H9 (cell line): ENCODE results near the gene MAML3. TPM values are rescaled to one million over a fixed set of nuclear protein-coding genes. Genes with fewer than 3 reads are reported as not detected.

Source experiments
- DNase-seq: peaks from one replicate; pipeline ENCODE4 v3.0.0-alpha.2; 2017
- H2AFZ ChIP-seq: one replicate; pipeline ENCODE4 v1.6.1; 2013; ENCODE audit warnings: mild to moderate bottlenecking, low read length, control low read depth, moderate library complexity
- H2AK5ac ChIP-seq: 2 replicates; pipeline ENCODE4 v1.6.1; 2013; ENCODE audit warnings: low read length, control low read depth, mixed read lengths; ENCODE audit not compliant: insufficient read length
- H2BK120ac ChIP-seq: one replicate; pipeline ENCODE4 v1.6.1; 2013; ENCODE audit warnings: low read depth, mild to moderate bottlenecking, low read length, control low read depth, inconsistent platforms; ENCODE audit not compliant: poor library complexity, severe bottlenecking
- H2BK12ac ChIP-seq: 2 replicates; pipeline ENCODE4 v1.6.1; 2013; ENCODE audit warnings: low read length, control low read depth, mixed read lengths, low read depth; ENCODE audit not compliant: insufficient read length
- H2BK15ac ChIP-seq: 2 replicates; pipeline ENCODE4 v1.6.1; 2013; ENCODE audit warnings: low read depth, low read length, control low read depth
- H2BK20ac ChIP-seq: one replicate; pipeline ENCODE4 v1.6.1; 2013; ENCODE audit warnings: low read depth, mild to moderate bottlenecking, low read length, control low read depth, inconsistent platforms; ENCODE audit not compliant: poor library complexity, severe bottlenecking
- H2BK5ac ChIP-seq: 2 replicates; pipeline ENCODE4 v1.6.1; 2013; ENCODE audit warnings: low read length, control low read depth, mixed read lengths; ENCODE audit not compliant: insufficient read length
- H3K14ac ChIP-seq: 2 replicates; pipeline ENCODE4 v1.6.1; 2013; ENCODE audit warnings: low read length, control low read depth; ENCODE audit not compliant: insufficient read depth
- H3K18ac ChIP-seq: 2 replicates; pipeline ENCODE4 v1.6.1; 2013; ENCODE audit warnings: low read depth, mild to moderate bottlenecking, mixed read lengths, low read length, control low read depth; ENCODE audit not compliant: insufficient read length
- H3K23ac ChIP-seq: 2 replicates; pipeline ENCODE4 v1.6.1; 2013; ENCODE audit warnings: low read length, control low read depth, mixed read lengths, low read depth; ENCODE audit not compliant: insufficient read length
- H3K23me2 ChIP-seq: 2 replicates; pipeline ENCODE4 v1.6.1; 2013; ENCODE audit warnings: low read depth, mild to moderate bottlenecking, mixed read lengths, low read length, control low read depth; ENCODE audit not compliant: insufficient read length, poor library complexity, severe bottlenecking
- H3K27ac ChIP-seq: 2 replicates; pipeline ENCODE4 v1.5.1; 2013; ENCODE audit warnings: low read length, control low read depth, mixed read lengths, low read depth; ENCODE audit not compliant: insufficient read length
- H3K27me3 ChIP-seq: 2 replicates; pipeline ENCODE4 v1.6.1; 2013; ENCODE audit warnings: low read length, control low read depth, inconsistent platforms; ENCODE audit not compliant: insufficient read depth
- H3K4ac ChIP-seq: 2 replicates; pipeline ENCODE4 v1.6.1; 2013; ENCODE audit warnings: low read depth, mild to moderate bottlenecking, control low read depth, inconsistent platforms, low read length, moderate library complexity
- H3K4me1 ChIP-seq: 2 replicates; pipeline ENCODE4 v1.6.1; 2013; ENCODE audit warnings: low read length, control low read depth, inconsistent platforms; ENCODE audit not compliant: insufficient read depth
- H3K4me2 ChIP-seq: 2 replicates; pipeline ENCODE4 v1.6.1; 2013; ENCODE audit warnings: low read length, control low read depth, mixed read lengths; ENCODE audit not compliant: insufficient read length, insufficient read depth
- H3K56ac ChIP-seq: 2 replicates; pipeline ENCODE4 v1.6.1; 2013; ENCODE audit warnings: low read depth, mild to moderate bottlenecking, mixed read lengths, low read length, control low read depth; ENCODE audit not compliant: insufficient read length
- H3K79me1 ChIP-seq: 2 replicates; pipeline ENCODE4 v1.6.1; 2013; ENCODE audit warnings: low read depth, mild to moderate bottlenecking, moderate library complexity, low read length, control low read depth, inconsistent platforms; ENCODE audit not compliant: insufficient read depth, poor library complexity, severe bottlenecking
- H3K79me2 ChIP-seq: 2 replicates; pipeline ENCODE4 v1.6.1; 2013; ENCODE audit warnings: low read length, control low read depth, inconsistent platforms; ENCODE audit not compliant: insufficient read depth
- H3K9ac ChIP-seq: 2 replicates; pipeline ENCODE4 v1.6.1; 2013; ENCODE audit warnings: low read length, control low read depth, mixed read lengths; ENCODE audit not compliant: insufficient read length; ENCODE audit errors: extremely low read depth
- H3K9me3 ChIP-seq: one replicate; pipeline ENCODE4 v1.6.1; 2013; ENCODE audit warnings: low read depth, low read length, inconsistent platforms; ENCODE audit not compliant: control insufficient read depth
- H3T11ph ChIP-seq: one replicate; pipeline ENCODE4 v1.6.1; 2013; ENCODE audit warnings: mild to moderate bottlenecking, low read length, control low read depth, inconsistent platforms
- H4K20me1 ChIP-seq: one replicate; pipeline ENCODE4 v1.6.1; 2013; ENCODE audit not compliant: control insufficient read depth, insufficient read length, insufficient read depth
- H4K5ac ChIP-seq: 2 replicates; pipeline ENCODE4 v1.6.1; 2013; ENCODE audit warnings: low read depth, mild to moderate bottlenecking, mixed read lengths, low read length, control low read depth; ENCODE audit not compliant: insufficient read length
- H4K8ac ChIP-seq: replicated peaks from 2 replicates; pipeline ENCODE4 v1.6.1; 2013; ENCODE audit warnings: low read length, control low read depth, mixed read lengths, low read depth; ENCODE audit not compliant: insufficient read length
- H4K91ac ChIP-seq: 2 replicates; pipeline ENCODE4 v1.6.1; 2013; ENCODE audit warnings: low read depth, mild to moderate bottlenecking, moderate library complexity, mixed read lengths, low read length, control low read depth; ENCODE audit not compliant: insufficient read length
- H3K27ac Mint-ChIP-seq, 3 experiments: 2 replicates in 2 of 3; 3 replicates in 1 of 3; pipeline ENCODE4 v1.8.0; 2020 to 2021; ENCODE audit warnings: mixed read lengths in 3 of 3, mild to moderate bottlenecking in 1 of 3, moderate library complexity in 1 of 3
- H3K27me3 Mint-ChIP-seq: 2 replicates; pipeline ENCODE4 v1.8.0; 2021; ENCODE audit warnings: low read depth, mild to moderate bottlenecking, moderate library complexity, mixed read lengths
- H3K36me3 Mint-ChIP-seq, 3 experiments: 2 replicates in 2 of 3; 3 replicates in 1 of 3; pipeline ENCODE4 v1.8.0; 2020 to 2021; ENCODE audit warnings: low read depth in 3 of 3, mixed read lengths in 3 of 3; ENCODE audit not compliant: insufficient read depth in 1 of 3
- H3K4me1 Mint-ChIP-seq, 2 experiments: 2 replicates each; pipeline ENCODE4 v1.8.0; 2020; ENCODE audit warnings: mixed read lengths in 2 of 2
- H3K4me3 Mint-ChIP-seq, 2 experiments: 2 replicates in 1 of 2; 3 replicates in 1 of 2; pipeline ENCODE4 v1.8.0; 2020 to 2021; ENCODE audit warnings: mild to moderate bottlenecking in 2 of 2, mixed read lengths in 2 of 2, moderate library complexity in 1 of 2
- H3K9me3 Mint-ChIP-seq, 2 experiments: 2 replicates in 1 of 2; 3 replicates in 1 of 2; pipeline ENCODE4 v1.8.0; 2020; ENCODE audit warnings: mild to moderate bottlenecking in 2 of 2, mixed read lengths in 2 of 2, moderate library complexity in 1 of 2
- WGBS: extraction: QIAGEN DNeasy Blood & Tissue Kit; methylation state at CpG from one replicate; pipeline ENCODE4 v1.1.7; 2013; ENCODE audit warnings: missing lambda C conversion rate, low lambda C conversion rate, mixed read lengths; ENCODE audit not compliant: insufficient read length; ENCODE audit errors: extremely low coverage; 5-methylcytosine and 5-hydroxymethylcytosine counted together
- total RNA-seq: library from RNA; stranded (reverse); gene quantifications from 2 replicates; pipeline ENCODE4 v1.2.1, GENCODE V29; 2021
- TF ChIP-seq, protein P1 (sequence below): fragments of 200-600 bp; sonication (generic); conservative IDR thresholded peaks from 3 replicates; pipeline ENCODE4 v1.8.0; 2021; ENCODE audit warnings: antibody characterized with exemption, mild to moderate bottlenecking

Gene MAML3
- total RNA-seq, 1 experiment from 2014 or later, result 3.9 TPM

DNA sequence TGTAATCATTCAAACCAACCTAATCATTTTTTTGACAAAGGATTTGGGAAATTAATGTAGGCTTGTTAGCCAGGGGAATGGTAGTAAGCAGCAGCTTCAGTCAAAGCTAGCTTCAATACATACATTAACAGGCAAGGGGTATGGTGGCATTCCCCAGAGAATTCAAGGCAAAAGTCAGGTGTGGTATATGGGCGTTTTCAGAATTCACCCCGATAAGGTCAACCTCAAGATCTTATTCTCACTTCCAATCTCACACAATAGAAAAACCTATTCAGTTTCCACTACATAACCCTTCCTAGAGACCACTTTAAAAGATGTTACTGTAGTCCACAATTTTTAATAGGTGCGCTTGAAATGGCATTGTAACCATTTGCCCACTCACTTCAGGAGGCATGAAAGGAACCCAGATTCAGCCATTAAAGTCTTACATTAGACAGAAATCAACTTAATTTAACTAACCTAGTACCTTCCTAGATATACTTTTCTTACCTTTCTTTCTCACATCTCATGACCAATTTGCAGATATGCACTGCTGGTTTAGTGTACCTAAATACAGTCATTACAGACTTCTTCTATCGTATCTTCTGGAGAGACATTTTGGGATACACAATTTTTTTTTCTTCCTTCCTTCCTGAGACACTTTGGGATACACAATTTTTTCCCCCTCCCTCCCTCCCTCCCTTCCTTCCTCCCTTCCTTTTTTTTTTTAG, 34.9 kb downstream of the MAML3 start:
- no peak overlapping the region for H2BK20ac ChIP-seq
- TF ChIP-seq, protein P1, sequence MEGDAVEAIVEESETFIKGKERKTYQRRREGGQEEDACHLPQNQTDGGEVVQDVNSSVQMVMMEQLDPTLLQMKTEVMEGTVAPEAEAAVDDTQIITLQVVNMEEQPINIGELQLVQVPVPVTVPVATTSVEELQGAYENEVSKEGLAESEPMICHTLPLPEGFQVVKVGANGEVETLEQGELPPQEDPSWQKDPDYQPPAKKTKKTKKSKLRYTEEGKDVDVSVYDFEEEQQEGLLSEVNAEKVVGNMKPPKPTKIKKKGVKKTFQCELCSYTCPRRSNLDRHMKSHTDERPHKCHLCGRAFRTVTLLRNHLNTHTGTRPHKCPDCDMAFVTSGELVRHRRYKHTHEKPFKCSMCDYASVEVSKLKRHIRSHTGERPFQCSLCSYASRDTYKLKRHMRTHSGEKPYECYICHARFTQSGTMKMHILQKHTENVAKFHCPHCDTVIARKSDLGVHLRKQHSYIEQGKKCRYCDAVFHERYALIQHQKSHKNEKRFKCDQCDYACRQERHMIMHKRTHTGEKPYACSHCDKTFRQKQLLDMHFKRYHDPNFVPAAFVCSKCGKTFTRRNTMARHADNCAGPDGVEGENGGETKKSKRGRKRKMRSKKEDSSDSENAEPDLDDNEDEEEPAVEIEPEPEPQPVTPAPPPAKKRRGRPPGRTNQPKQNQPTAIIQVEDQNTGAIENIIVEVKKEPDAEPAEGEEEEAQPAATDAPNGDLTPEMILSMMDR, result no peak
- no peak overlapping the region for H4K5ac ChIP-seq
- no peak overlapping the region for H2BK5ac ChIP-seq
- H3K27ac Mint-ChIP-seq, result no peak overlapping the region
- no peaks in the 10 kb centered on the region for H3K27me3 Mint-ChIP-seq
- H4K8ac ChIP-seq, result no peak overlapping the region
- H3K36me3 Mint-ChIP-seq, result no peaks in the 10 kb centered on the region
- WGBS, result no CpG with 5 or more reads among the region's 4 CpGs
- no peak for DNase-seq
- no peaks in the 10 kb centered on the region for H3K27me3 ChIP-seq
- H3K9me3 ChIP-seq, result no peaks in the 10 kb centered on the region
- H3K9me3 Mint-ChIP-seq, result no peaks in the 10 kb centered on the region
- H3K23me2 ChIP-seq, result no peaks in the 10 kb centered on the region
- H3K4me2 ChIP-seq, result no peak overlapping the region
- no peak overlapping the region for H2BK12ac ChIP-seq
- no peak overlapping the region for H2AK5ac ChIP-seq
- H3K4me3 Mint-ChIP-seq, result no peak overlapping the region
- H3K56ac ChIP-seq, result no peak overlapping the region
- H3K14ac ChIP-seq, result no peak overlapping the region
- H4K91ac ChIP-seq, result no peak overlapping the region
- H3K27ac ChIP-seq, result no peak overlapping the region
- peaks cover 11 to 17% of the 10 kb centered on the region in 2 experiments for H3K4me1 Mint-ChIP-seq
- H2AFZ ChIP-seq, result no peak overlapping the region
- no peak overlapping the region for H2BK120ac ChIP-seq
- no peak overlapping the region for H3T11ph ChIP-seq
- no peaks in the 10 kb centered on the region for H4K20me1 ChIP-seq
- H3K4ac ChIP-seq, result no peak overlapping the region
- no peak overlapping the region for H3K9ac ChIP-seq
- H2BK15ac ChIP-seq, result no peak overlapping the region
- no peaks in the 10 kb centered on the region for H3K79me1 ChIP-seq
- no peak overlapping the region for H3K23ac ChIP-seq
- H3K79me2 ChIP-seq, result no peaks in the 10 kb centered on the region
- peaks cover 2% of the 10 kb centered on the region; the same call in 1 of the 2 replicates for H3K4me1 ChIP-seq
- H3K18ac ChIP-seq, result no peak overlapping the region
